Measurements from ENCODE around the gene CD109.
"Not testable (repeated sequence)": the region's sequence is repeated elsewhere in the genome, so short reads cannot be mapped to it uniquely, and the experiment has no call there.

The CD109 gene

DNA sequence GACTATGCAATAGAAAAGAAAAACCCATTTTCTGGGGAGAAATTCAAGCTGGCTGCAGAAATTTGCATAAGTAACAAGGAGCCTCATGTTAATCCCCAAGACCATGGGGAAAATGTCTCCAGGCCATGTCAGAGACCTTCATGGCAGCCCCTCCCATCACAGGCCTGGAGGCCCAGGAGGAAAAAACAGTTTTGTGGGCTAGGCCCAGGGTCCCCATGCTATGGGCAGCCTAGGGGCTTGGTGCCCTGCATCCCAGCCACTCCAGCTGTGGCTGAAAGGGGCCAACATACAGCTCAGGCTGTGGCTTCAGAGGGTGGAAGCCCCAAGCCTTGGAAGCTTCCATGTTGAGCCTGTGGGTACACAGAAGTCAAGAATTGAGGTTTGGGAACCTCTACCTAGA is 148.7 kb downstream of the CD109 start:
- H3K4me1 ChIP-seq (ENCODE audit: control insufficient read depth, insufficient read depth, low read length); H3K4me3 ChIP-seq (ENCODE audit: low read depth, low read length); H3K36me3 ChIP-seq (ENCODE audit: control insufficient read depth, insufficient read depth, low read length); H3K9ac ChIP-seq (ENCODE audit: low read depth, low read length); H3K27me3 ChIP-seq (ENCODE audit: control insufficient read depth, insufficient read depth, low read length); H3K9me3 ChIP-seq (ENCODE audit: control insufficient read depth, insufficient read depth, low read length): not testable (repeated sequence)

DNA sequence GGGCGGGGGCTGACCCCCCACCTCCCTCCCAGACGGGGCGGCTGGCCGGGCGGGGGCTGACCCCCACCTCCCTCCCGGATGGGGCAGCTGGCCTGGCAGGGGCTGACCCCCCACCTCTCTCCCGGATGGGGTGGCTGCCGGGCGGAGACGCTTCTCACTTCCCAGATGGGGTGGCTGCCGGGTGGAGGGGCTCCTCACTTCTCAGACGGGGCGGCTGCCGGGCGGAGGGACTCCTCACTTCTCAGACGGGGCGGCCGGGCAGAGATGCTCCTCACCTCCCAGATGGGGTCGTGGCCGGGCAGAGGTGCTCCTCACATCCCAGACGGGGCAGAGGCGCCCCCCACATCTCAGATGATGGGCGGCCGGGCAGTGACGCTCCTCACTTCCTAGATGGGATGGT is 155.0 kb downstream of the CD109 start:
- H3K4me1 ChIP-seq (ENCODE audit: control insufficient read depth, insufficient read depth, low read length); H3K9ac ChIP-seq (ENCODE audit: low read depth, low read length); H3K27me3 ChIP-seq (ENCODE audit: control insufficient read depth, insufficient read depth, low read length); H3K9me3 ChIP-seq (ENCODE audit: control insufficient read depth, insufficient read depth, low read length); H3K36me3 ChIP-seq (ENCODE audit: control insufficient read depth, insufficient read depth, low read length); H3K4me3 ChIP-seq (ENCODE audit: low read depth, low read length): not testable (repeated sequence)

DNA sequence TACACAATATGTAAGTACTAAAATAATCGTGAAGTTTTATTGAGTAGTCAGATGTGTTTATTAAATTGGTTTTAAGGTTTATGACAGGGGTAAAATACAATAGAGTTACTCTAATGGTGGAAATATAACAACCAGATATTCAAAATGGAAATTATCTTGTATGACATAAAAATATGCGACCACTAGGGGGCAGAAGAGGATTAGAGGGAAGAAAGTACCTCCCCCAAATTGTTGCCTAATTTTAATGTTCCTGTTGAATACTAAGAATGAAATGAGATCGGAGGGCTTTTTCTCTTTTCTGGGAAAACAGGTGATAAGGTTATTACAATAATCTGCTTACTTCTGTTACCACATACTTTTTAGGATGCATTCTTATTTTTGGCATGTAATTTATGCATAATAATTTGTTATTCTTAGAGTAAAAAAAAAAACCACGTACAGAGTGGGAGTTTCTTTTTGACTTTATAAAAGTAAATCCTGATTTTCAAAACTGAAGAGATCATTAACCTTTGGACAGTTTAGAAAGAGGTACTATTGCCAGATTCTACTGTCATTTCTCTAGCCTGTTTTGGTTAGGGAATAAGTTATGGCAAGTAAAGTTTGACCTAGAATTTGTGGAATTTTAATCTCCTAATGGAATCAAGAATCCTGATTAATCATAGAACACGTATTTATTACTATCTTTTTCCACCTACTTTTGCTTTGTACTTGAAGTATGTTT is 159.2 kb downstream of the CD109 start:
- Histone ChIP-seq H3K9ac (ENCODE audit: low read depth, low read length) (no peak overlapping the region), H3K4me3 (ENCODE audit: low read depth, low read length) (no peak overlapping the region), H3K4me1 (ENCODE audit: control insufficient read depth, insufficient read depth, low read length) (no peaks in the 10 kb centered on the region), H3K36me3 (ENCODE audit: control insufficient read depth, insufficient read depth, low read length) (no peaks in the 10 kb centered on the region), H3K9me3 (ENCODE audit: control insufficient read depth, insufficient read depth, low read length) (no peaks in the 10 kb centered on the region), H3K27me3 (ENCODE audit: control insufficient read depth, insufficient read depth, low read length) (no peaks in the 10 kb centered on the region)

GRCh38 chr6:73857341-73857890 is 161.4 kb downstream of the CD109 start:
- Histone ChIP-seq H3K4me3 (ENCODE audit: low read depth, low read length) (no peak overlapping the region), H3K27me3 (ENCODE audit: control insufficient read depth, insufficient read depth, low read length) (no peaks in the 10 kb centered on the region), H3K4me1 (ENCODE audit: control insufficient read depth, insufficient read depth, low read length) (no peaks in the 10 kb centered on the region), H3K36me3 (ENCODE audit: control insufficient read depth, insufficient read depth, low read length) (no peaks in the 10 kb centered on the region), H3K9me3 (ENCODE audit: control insufficient read depth, insufficient read depth, low read length) (no peaks in the 10 kb centered on the region), H3K9ac (ENCODE audit: low read depth, low read length) (no peak overlapping the region)

- Histone ChIP-seq H3K4me1 (ENCODE audit: control insufficient read depth, insufficient read depth, low read length) (no peaks in the 10 kb centered on the region), H3K9me3 (ENCODE audit: control insufficient read depth, insufficient read depth, low read length) (no peaks in the 10 kb centered on the region), H3K9ac (ENCODE audit: low read depth, low read length) (no peak overlapping the region), H3K36me3 (ENCODE audit: control insufficient read depth, insufficient read depth, low read length) (no peaks in the 10 kb centered on the region), H3K4me3 (ENCODE audit: low read depth, low read length) (no peak overlapping the region), H3K27me3 (ENCODE audit: control insufficient read depth, insufficient read depth, low read length) (no peaks in the 10 kb centered on the region)
Measured at GRCh38 chr6:73858376-73858775, 162.4 kb downstream of the CD109 start.

GRCh38 chr6:73860303-73860702 is 164.3 kb downstream of the CD109 start:
- Histone ChIP-seq H3K9me3 (ENCODE audit: control insufficient read depth, insufficient read depth, low read length) (no peaks in the 10 kb centered on the region), H3K4me3 (ENCODE audit: low read depth, low read length) (no peak overlapping the region), H3K9ac (ENCODE audit: low read depth, low read length) (no peak overlapping the region), H3K36me3 (ENCODE audit: control insufficient read depth, insufficient read depth, low read length) (no peaks in the 10 kb centered on the region), H3K4me1 (ENCODE audit: control insufficient read depth, insufficient read depth, low read length) (no peaks in the 10 kb centered on the region), H3K27me3 (ENCODE audit: control insufficient read depth, insufficient read depth, low read length) (no peaks in the 10 kb centered on the region)

- no peaks in the 10 kb centered on the region for H3K36me3 ChIP-seq (ENCODE audit: control insufficient read depth, insufficient read depth, low read length)
- no peaks in the 10 kb centered on the region for H3K9me3 ChIP-seq (ENCODE audit: control insufficient read depth, insufficient read depth, low read length)
- H3K4me1 ChIP-seq (ENCODE audit: control insufficient read depth, insufficient read depth, low read length) = no peaks in the 10 kb centered on the region
- H3K27me3 ChIP-seq (ENCODE audit: control insufficient read depth, insufficient read depth, low read length) = no peaks in the 10 kb centered on the region
- no peak overlapping the region for H3K4me3 ChIP-seq (ENCODE audit: low read depth, low read length)
- H3K9ac ChIP-seq (ENCODE audit: low read depth, low read length) = no peak overlapping the region
Measured at GRCh38 chr6:73866305-73866704, 170.3 kb downstream of the CD109 start.

GRCh38 chr6:73867411-73867810 is 171.4 kb downstream of the CD109 start:
- H3K27me3 ChIP-seq (ENCODE audit: control insufficient read depth, insufficient read depth, low read length) = no peaks in the 10 kb centered on the region
- H3K9ac ChIP-seq (ENCODE audit: low read depth, low read length) = no peak overlapping the region
- H3K36me3 ChIP-seq (ENCODE audit: control insufficient read depth, insufficient read depth, low read length) = no peaks in the 10 kb centered on the region
- H3K4me1 ChIP-seq (ENCODE audit: control insufficient read depth, insufficient read depth, low read length) = no peaks in the 10 kb centered on the region
- H3K9me3 ChIP-seq (ENCODE audit: control insufficient read depth, insufficient read depth, low read length) = no peaks in the 10 kb centered on the region
- no peak overlapping the region for H3K4me3 ChIP-seq (ENCODE audit: low read depth, low read length)

DNA sequence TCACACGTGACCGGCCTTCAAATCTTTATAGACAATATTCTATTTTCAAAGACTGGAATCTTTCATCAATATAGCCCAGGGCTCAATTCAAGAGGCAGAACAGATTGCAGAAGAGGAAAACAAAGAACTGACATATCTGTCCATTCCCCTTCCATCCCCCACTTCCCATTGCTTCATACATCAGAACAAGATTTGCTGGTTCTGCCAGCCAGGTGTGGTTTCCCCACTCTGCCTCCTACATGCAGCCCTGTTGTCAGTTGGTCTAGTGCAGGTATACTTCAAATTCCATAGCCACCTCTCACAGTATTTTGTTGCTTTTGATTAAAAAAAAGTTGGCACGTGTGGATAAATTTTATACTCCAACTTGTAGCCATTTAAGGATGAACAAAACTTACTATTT is 174.9 kb downstream of the CD109 start:
- H3K4me1 ChIP-seq (ENCODE audit: control insufficient read depth, insufficient read depth, low read length) = no peaks in the 10 kb centered on the region
- no peaks in the 10 kb centered on the region for H3K27me3 ChIP-seq (ENCODE audit: control insufficient read depth, insufficient read depth, low read length)
- H3K4me3 ChIP-seq (ENCODE audit: low read depth, low read length) = no peak overlapping the region
- no peaks in the 10 kb centered on the region for H3K36me3 ChIP-seq (ENCODE audit: control insufficient read depth, insufficient read depth, low read length)
- no peak overlapping the region for H3K9ac ChIP-seq (ENCODE audit: low read depth, low read length)
- H3K9me3 ChIP-seq (ENCODE audit: control insufficient read depth, insufficient read depth, low read length) = no peaks in the 10 kb centered on the region

- Histone ChIP-seq H3K9ac (ENCODE audit: low read depth, low read length) (no peak overlapping the region), H3K36me3 (ENCODE audit: control insufficient read depth, insufficient read depth, low read length) (no peaks in the 10 kb centered on the region), H3K4me3 (ENCODE audit: low read depth, low read length) (no peak overlapping the region), H3K27me3 (ENCODE audit: control insufficient read depth, insufficient read depth, low read length) (no peaks in the 10 kb centered on the region), H3K9me3 (ENCODE audit: control insufficient read depth, insufficient read depth, low read length) (no peaks in the 10 kb centered on the region), H3K4me1 (ENCODE audit: control insufficient read depth, insufficient read depth, low read length) (no peaks in the 10 kb centered on the region)
Measured at GRCh38 chr6:73873081-73873480, 177.1 kb downstream of the CD109 start.
